SK-N-SH (cell line): ENCODE data around the gene PRCC. TPM values are rescaled to one million over a fixed set of nuclear protein-coding genes. Genes with fewer than 3 reads are reported as not detected.

ENCODE experiments used
- CTCF ChIA-PET: fragments of 300-600, 350-600 bp; formaldehyde crosslinking; extraction: SDS; loops from one replicate; lab custom pipeline; 2021; lab: Yijun Ruan, JAX
- POLR2A ChIA-PET: fragments of 350-600 bp; sonication (Branson Sonifier 250); formaldehyde crosslinking; extraction: SDS; loops from one replicate; lab custom pipeline; 2020; ENCODE audit warnings: antibody characterized with exemption, inconsistent platforms; lab: Yijun Ruan, JAX
- DNase-seq: peaks from one replicate; pipeline ENCODE4 v3.0.0; 2012
- H2AFZ ChIP-seq: fragments of 200-600 bp; sonication (generic); 2 replicates; pipeline ENCODE4 v1.8.1; 2016; ENCODE audit warnings: antibody characterized with exemption, mild to moderate bottlenecking, low read depth
- H3F3A ChIP-seq: fragments of 200-600 bp; sonication (generic); replicated peaks from 2 replicates; pipeline ENCODE3; 2016; ENCODE audit warnings: antibody characterized with exemption, mild to moderate bottlenecking; ENCODE audit not compliant: insufficient read depth
- H3K27ac ChIP-seq, 2 experiments: fragments of 200-500 bp in 1 of 2; fragments of 200-600 bp in 1 of 2; sonication (Bioruptor generic) in 1 of 2; sonication (generic), shearing (Covaris generic) in 1 of 2; 2 replicates each; pipeline versions ENCODE4 v1.5.1 to v1.6.1; 2014 to 2016; ENCODE audit warnings: low read depth in 2 of 2, inconsistent platforms in 1 of 2, low read length in 1 of 2, mild to moderate bottlenecking in 1 of 2, mixed read lengths in 1 of 2
- H3K27me3 ChIP-seq: fragments of 200-600 bp; sonication (generic), shearing (Covaris generic); 2 replicates; pipeline ENCODE4 v1.6.1; 2016; ENCODE audit warnings: mixed run types; ENCODE audit not compliant: insufficient read depth
- H3K36me3 ChIP-seq, 2 experiments: fragments of 200-500 bp in 1 of 2; fragments of 200-600 bp in 1 of 2; sonication (Bioruptor generic) in 1 of 2; sonication (generic) in 1 of 2; replicated peaks in 1 of 2; 2 replicates each; pipeline versions ENCODE3 to v1.5.1; 2014 to 2016; ENCODE audit warnings: low read length in 1 of 2, mild to moderate bottlenecking in 1 of 2; ENCODE audit not compliant: insufficient read depth in 2 of 2, control insufficient read depth in 1 of 2
- H3K4me1 ChIP-seq, 2 experiments: fragments of 200-500 bp in 1 of 2; fragments of 200-600 bp in 1 of 2; sonication (Bioruptor generic) in 1 of 2; sonication (generic), shearing (Covaris generic) in 1 of 2; 2 replicates each; pipeline versions ENCODE4 v1.5.1 to v1.6.1; 2014 to 2016; ENCODE audit warnings: low read depth in 1 of 2, low read length in 1 of 2, mixed run types in 1 of 2; ENCODE audit not compliant: insufficient read depth in 2 of 2, control insufficient read depth in 1 of 2
- H3K4me2 ChIP-seq: fragments of 200-600 bp; sonication (generic), shearing (Covaris generic); 2 replicates; pipeline ENCODE4 v1.6.1; 2017; ENCODE audit warnings: mixed run types
- H3K4me3 ChIP-seq, 2 experiments: fragments of 200-500 bp in 1 of 2; fragments of 200-600 bp in 1 of 2; sonication (Bioruptor generic) in 1 of 2; sonication (generic), shearing (Covaris generic) in 1 of 2; 2 replicates each; pipeline versions ENCODE4 v1.5.1 to v1.8.1; 2014 to 2016; ENCODE audit warnings: low read depth in 2 of 2, inconsistent platforms in 1 of 2, low read length in 1 of 2, mild to moderate bottlenecking in 1 of 2, mixed read lengths in 1 of 2, moderate library complexity in 1 of 2
- H3K79me2 ChIP-seq: fragments of 200-600 bp; sonication (generic); 2 replicates; pipeline ENCODE4 v1.8.1; 2017; ENCODE audit warnings: mild to moderate bottlenecking; ENCODE audit not compliant: insufficient read depth
- H3K9ac ChIP-seq: fragments of 200-600 bp; sonication (generic); 2 replicates; pipeline ENCODE4 v1.6.1; 2017; ENCODE audit warnings: mixed run types
- H3K9me2 ChIP-seq: fragments of 200-600 bp; sonication (generic); 2 replicates; pipeline ENCODE4 v1.6.1; 2017; ENCODE audit warnings: mixed run types
- H3K9me3 ChIP-seq: fragments of 200-600 bp; sonication (generic); 2 replicates; pipeline ENCODE4 v1.6.1; 2017; ENCODE audit warnings: mixed run types, mild to moderate bottlenecking, moderate library complexity
- H4K20me1 ChIP-seq: fragments of 200-600 bp; sonication (generic); 2 replicates; pipeline ENCODE4 v1.6.1; 2017; ENCODE audit warnings: mild to moderate bottlenecking, mixed run types; ENCODE audit not compliant: insufficient read depth
- CHD2 ChIP-seq: fragments of 150-350 bp; IDR thresholded peaks from 2 replicates; pipeline ENCODE4 v1.6.1; 2018; ENCODE audit warnings: low read length; ENCODE audit not compliant: partially characterized antibody
- CTCF ChIP-seq: fragments of 200-600 bp; sonication (generic); IDR thresholded peaks from 2 replicates; pipeline ENCODE4 v1.6.1; 2017; ENCODE audit warnings: antibody characterized with exemption, mild to moderate bottlenecking, moderate library complexity
- ELF1 ChIP-seq: IDR thresholded peaks from 2 replicates; pipeline ENCODE4 v1.4.0; 2012
- EZH2phosphoT487 ChIP-seq: fragments of 200-600 bp; sonication (generic); IDR thresholded peaks from 2 replicates; pipeline ENCODE4 v1.6.1; 2017; ENCODE audit warnings: low read depth, mixed run types, mild to moderate bottlenecking, antibody characterized with exemption, moderate library complexity, borderline replicate concordance
- FOXJ3 ChIP-seq: sonication (generic); formaldehyde crosslinking; IDR thresholded peaks from 2 replicates; pipeline ENCODE4 v1.5.1; 2020; ENCODE audit warnings: mild to moderate bottlenecking, missing genetic modification reagents
- FOXM1 ChIP-seq: IDR thresholded peaks from 2 replicates; pipeline ENCODE4 v1.4.0; 2012; ENCODE audit warnings: low read depth, mild to moderate bottlenecking
- GABPA ChIP-seq: IDR thresholded peaks from 2 replicates; pipeline ENCODE4 v1.4.0; 2012; ENCODE audit warnings: low read depth, mild to moderate bottlenecking
- MEF2A ChIP-seq: IDR thresholded peaks from 2 replicates; pipeline ENCODE4 v1.4.0; 2012; ENCODE audit warnings: low read depth, borderline replicate concordance
- NRF1 ChIP-seq: IDR thresholded peaks from 2 replicates; pipeline ENCODE4 v1.6.1; 2012; ENCODE audit warnings: low read depth, mild to moderate bottlenecking, low read length
- PBX3 ChIP-seq: IDR thresholded peaks from 2 replicates; pipeline ENCODE4; 2012
- POLR2AphosphoS5 ChIP-seq: IDR thresholded peaks from 2 replicates; pipeline ENCODE4 v1.6.1; 2012; ENCODE audit warnings: low read depth, low read length
- RCOR1 ChIP-seq: fragments of 150-350 bp; IDR thresholded peaks from 2 replicates; pipeline ENCODE4 v1.6.1; 2017; ENCODE audit warnings: antibody characterized with exemption, low read length
- REST ChIP-seq: IDR thresholded peaks from 2 replicates; pipeline ENCODE4 v1.6.1; 2012; ENCODE audit warnings: mild to moderate bottlenecking, low read depth, low read length, moderate library complexity
- SIN3A ChIP-seq: IDR thresholded peaks from 2 replicates; pipeline ENCODE4 v1.6.1; 2012; ENCODE audit warnings: low read depth, mild to moderate bottlenecking, low read length, moderate library complexity, borderline replicate concordance
- SMC3 ChIP-seq: IDR thresholded peaks from 2 replicates; pipeline ENCODE4 v1.6.1; 2012; ENCODE audit warnings: low read depth, low read length, improper control_type of control experiment
- TCF12 ChIP-seq: IDR thresholded peaks from 2 replicates; pipeline ENCODE4 v1.4.0; 2012
- USF2 ChIP-seq: fragments of 150-350 bp; IDR thresholded peaks from 2 replicates; pipeline ENCODE4 v1.6.1; 2017; ENCODE audit warnings: antibody characterized with exemption, low read length, low read depth, borderline replicate concordance
- WGBS: methylation state at CpG from one replicate; pipeline ENCODE4 v1.1.6; 2017; ENCODE audit warnings: low lambda C conversion rate; 5-methylcytosine and 5-hydroxymethylcytosine counted together
- polyA plus RNA-seq, 3 experiments: library from polyadenylated mRNA; depleted of rRNA; stranded (reverse); fragments of >200 nt; gene quantifications; 2 replicates each; pipeline ENCODE4 v1.2.3, GENCODE V29; 2012

The PRCC gene
- polyA plus RNA-seq, 1 of the 3 experiments (the other 2 are of a cell fraction): 39.2 TPM

GRCh38 chr1:156822680-156823079 is 55.3 kb downstream of the PRCC start:
- no peaks in the 10 kb centered on the region for H3K27me3 ChIP-seq
- WGBS: 45% methylated on average over 1 of the region's 1 CpG
- POLR2A ChIA-PET: interaction anchor here (0.6 kb wide), 1 partner anchor 13 kb away, joined by 3 read pairs; no protein-coding TSS in a partner anchor
- H3K4me1 ChIP-seq: no peaks in the 10 kb centered on the region
- H2AFZ ChIP-seq: no peak overlapping the region
- no peaks in the 10 kb centered on the region for H3F3A ChIP-seq
- CTCF ChIA-PET: interaction anchor here (1.1 to 3.9 kb wide), 6 partner anchors 15 to 204 kb away, joined by 3 to 25 read pairs (median 4); partner anchors contain the start of genes HAPLN2 and NTRK1
- H3K9me2 ChIP-seq: no peaks in the 10 kb centered on the region
- DNase-seq: no peak
- no peak overlapping the region for H3K27ac ChIP-seq
- no peaks in the 10 kb centered on the region for H3K9me3 ChIP-seq
- H3K4me2 ChIP-seq: no peak overlapping the region
- TF ChIP-seq SIN3A (no peak), CHD2 (no peak), FOXJ3 (CRISPR knock-in tag) (no peak), SMC3 (no peak), ELF1 (no peak), PBX3 (no peak), CTCF (no peak), TCF12 (no peak)
- H3K9ac ChIP-seq: no peak overlapping the region
- H3K36me3 ChIP-seq: no peaks in the 10 kb centered on the region
- no peak overlapping the region for H3K4me3 ChIP-seq
- H3K79me2 ChIP-seq: no peaks in the 10 kb centered on the region
- no peaks in the 10 kb centered on the region for H4K20me1 ChIP-seq

- no peak for DNase-seq
- Histone ChIP-seq H3K9me2 (no peaks in the 10 kb centered on the region), H3K4me2 (no peak overlapping the region), H3F3A (no peaks in the 10 kb centered on the region), H3K27me3 (no peaks in the 10 kb centered on the region), H3K4me3 (no peak overlapping the region), H3K9ac (no peak overlapping the region), H3K27ac (no peak overlapping the region), H2AFZ (no peak overlapping the region), H3K36me3 (no peaks in the 10 kb centered on the region), H3K9me3 (no peaks in the 10 kb centered on the region), H3K79me2 (no peaks in the 10 kb centered on the region), H4K20me1 (no peaks in the 10 kb centered on the region), H3K4me1 (peaks cover 0 to under 1% of the 10 kb centered on the region in 2 experiments; a peak in 1 of 4 replicates)
- TF ChIP-seq POLR2AphosphoS5: no peak
- no peak for TF ChIP-seq SIN3A
- no peak for TF ChIP-seq NRF1
- no peak for TF ChIP-seq RCOR1
- TF ChIP-seq CHD2: no peak
- no peak for TF ChIP-seq MEF2A
- no peak for TF ChIP-seq EZH2phosphoT487
- TF ChIP-seq GABPA: no peak
- TF ChIP-seq FOXM1: no peak
- TF ChIP-seq USF2: no peak
- TF ChIP-seq REST: no peak
- ChIA-PET POLR2A (no interaction called here), CTCF (interaction anchor here (1.1 to 3.9 kb wide), 3 partner anchors 15 to 204 kb away, joined by 3 to 25 read pairs (median 3); partner anchors contain the start of gene HAPLN2)
- WGBS: 96% methylated on average over 2 of the region's 5 CpGs
Observed at GRCh38 chr1:156823210-156823790, 56.0 kb downstream of the PRCC start.
